NOMO-1 (cell line): ENCODE results near the gene IL21R.

Experiments
- DNase-seq, 2 experiments: peaks; one replicate each; lab custom pipeline; 2025; ENCODE audit not compliant: unreplicated experiment in 2 of 2; lab: John Stamatoyannopoulos, UW

IL21R gene

GRCh38 chr16:27401768-27402568, at the start of gene IL21R:
IL21R (plus strand) TSS chr16:27402174; CDS start chr16:27430072, 27,898 bp downstream.
- DNase-seq: peak; percentile 40 to 50

DNA sequence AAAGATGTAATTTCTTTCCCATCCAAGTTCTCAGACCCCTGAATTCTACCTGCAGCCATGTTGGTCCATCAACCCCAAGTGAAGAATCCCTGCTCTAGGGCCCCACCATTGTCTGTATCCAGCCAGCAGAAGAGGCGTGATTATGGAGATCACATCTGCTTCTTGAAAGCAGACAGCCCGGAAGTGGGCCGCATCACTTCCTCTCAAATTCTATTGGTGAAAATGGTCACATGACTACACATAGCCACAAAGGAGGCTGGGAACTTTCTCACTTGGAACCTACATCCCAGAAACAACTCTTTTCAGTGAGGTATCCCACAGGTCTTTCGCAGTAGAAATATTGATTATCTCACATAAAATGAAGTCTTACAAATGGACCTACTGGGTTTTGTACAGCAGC, 48.1 kb upstream of the IL21R start:
- no peak for DNase-seq

DNA sequence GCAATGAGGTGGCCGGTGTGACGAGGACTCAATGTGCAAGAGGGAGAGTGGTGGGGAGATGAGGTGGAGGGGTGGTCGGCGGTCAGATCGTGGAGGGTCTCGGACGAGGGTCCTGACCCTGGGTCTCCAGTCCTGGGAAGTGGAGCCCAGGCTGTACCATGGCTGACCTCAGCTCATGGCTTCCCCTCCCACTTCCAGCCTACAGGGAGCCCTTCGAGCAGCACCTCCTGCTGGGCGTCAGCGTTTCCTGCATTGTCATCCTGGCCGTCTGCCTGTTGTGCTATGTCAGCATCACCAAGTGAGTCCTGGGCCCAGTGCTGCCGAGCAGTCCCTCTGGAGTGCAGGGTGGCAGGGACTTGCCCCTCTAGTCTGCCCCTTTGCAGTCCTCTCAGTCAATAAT, 46.4 kb upstream of the IL21R start:
- peak; percentile 26 to 44 for DNase-seq

GRCh38 chr16:27356794-27357193, 45.2 kb upstream of the IL21R start:
- DNase-seq: no peak

DNA sequence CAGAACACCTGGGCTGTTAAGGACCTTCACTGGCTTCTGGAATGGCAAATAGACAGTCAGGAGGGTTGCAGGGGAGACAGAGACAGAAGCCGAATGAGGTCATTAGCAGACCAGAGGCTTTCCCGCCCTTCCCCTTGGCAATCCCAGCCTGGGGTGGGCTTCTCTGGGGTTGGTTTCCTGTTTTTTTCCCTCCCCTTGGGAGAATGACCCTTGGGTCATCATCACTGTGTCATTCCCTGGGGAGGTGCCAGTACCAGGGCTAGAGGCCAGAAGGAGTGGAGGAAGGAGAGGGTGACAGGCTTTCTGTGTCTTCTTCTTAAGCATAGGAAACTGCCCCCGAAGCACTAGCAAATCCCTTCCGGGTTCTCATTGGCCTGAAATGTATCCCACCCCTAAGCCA, 42.9 kb upstream of the IL21R start:
- no peak for DNase-seq

GRCh38 chr16:27359615-27360014, 42.4 kb upstream of the IL21R start:
- no peak for DNase-seq

GRCh38 chr16:27361987-27362386, 40.0 kb upstream of the IL21R start:
- DNase-seq: no peak

- DNase-seq: no peak
Observed at GRCh38 chr16:27362570-27363245, 39.3 kb upstream of the IL21R start.

DNA sequence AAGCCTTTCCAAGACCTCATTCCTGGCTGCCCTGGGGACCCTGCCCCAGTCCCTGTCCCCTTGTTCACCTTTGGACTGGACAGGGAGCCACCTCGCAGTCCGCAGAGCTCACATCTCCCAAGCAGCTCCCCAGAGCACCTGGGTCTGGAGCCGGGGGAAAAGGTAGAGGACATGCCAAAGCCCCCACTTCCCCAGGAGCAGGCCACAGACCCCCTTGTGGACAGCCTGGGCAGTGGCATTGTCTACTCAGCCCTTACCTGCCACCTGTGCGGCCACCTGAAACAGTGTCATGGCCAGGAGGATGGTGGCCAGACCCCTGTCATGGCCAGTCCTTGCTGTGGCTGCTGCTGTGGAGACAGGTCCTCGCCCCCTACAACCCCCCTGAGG, 38.7 kb upstream of the IL21R start:
- no peak for DNase-seq

- DNase-seq: no peak
Observed at GRCh38 chr16:27363797-27364196, 38.2 kb upstream of the IL21R start.

GRCh38 chr16:27364493-27365141, 37.4 kb upstream of the IL21R start:
- no peak for DNase-seq

DNA sequence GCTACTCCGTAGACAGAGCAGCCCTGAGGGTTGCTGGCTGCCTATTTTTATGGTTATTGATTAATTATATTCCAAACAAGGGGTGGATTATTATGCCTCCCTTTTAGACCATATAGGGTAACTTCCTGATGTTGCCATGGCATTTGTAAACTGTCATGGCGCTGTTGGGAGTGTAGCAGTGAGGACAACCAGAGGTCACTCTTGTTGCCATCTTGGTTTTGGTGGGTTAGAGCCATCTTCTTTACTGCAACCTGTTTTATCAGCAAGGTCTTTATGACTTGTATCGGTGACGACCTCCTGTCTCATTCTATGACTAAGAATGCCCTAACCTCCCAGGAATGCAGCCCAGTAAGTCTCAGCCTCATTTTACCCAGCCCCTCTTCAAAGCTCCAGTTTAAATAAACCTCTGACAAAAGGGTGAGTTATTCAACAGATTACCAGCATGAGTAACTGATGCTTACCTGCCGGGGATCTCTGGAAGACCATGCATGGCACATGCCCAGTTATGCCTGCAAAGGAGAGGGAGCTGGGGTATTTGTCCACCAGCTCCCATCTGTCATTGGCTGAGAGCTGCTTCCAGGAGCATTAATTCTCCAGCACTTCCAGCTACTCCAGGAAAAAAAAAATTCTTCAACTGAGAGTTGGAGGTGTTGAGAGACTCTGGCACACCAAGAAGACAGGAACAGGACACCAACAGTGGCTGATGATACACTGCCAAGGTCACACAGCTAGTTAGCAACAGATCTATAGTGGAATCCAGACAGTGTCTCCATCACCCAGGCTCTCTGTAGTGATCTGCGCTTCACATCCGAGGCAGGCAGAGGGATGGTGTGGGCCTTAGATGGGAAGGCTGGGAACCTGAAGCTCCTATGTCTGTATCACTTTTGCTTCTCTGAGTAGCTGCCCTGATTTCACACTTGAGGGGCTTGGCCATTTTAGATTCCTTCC, 36.6 kb upstream of the IL21R start:
- DNase-seq: no peak

DNA sequence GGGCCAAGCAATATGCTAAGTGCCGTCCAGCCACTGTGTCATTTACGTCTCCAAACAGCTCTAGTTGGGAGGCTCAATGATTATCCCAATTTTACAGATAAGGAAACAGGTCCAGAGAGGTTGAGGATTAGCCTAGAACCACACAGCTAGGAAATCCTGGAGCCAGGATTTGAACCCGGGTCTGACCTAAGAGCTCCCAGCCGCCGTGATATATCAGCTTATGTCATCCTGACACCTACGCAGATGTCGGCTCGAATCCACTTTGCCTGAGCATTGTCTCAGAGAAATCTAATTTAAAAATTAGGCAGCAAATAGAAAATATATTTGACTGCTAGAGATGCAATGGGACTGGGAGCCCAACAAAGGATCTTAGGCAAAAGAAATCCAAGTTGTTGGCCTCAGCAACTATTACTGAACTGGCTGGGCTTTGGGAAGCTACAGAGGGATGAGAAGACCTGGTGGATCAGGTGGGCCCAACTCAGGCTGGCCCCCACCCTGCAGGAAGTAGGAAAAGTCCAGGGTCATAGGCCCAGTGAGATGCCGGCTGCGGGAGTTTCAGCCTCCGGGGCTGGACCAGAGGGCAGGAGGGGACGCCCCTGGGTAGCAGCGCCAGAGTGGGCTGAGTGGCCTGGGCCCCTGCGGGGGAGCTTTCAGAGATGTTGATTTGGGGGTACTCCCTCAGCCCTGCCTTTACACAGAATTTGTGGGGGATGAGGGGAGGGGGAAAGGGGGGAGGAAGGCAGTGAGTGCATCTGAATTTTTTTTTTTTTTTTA, 35.1 kb upstream of the IL21R start:
- no peak for DNase-seq

DNA sequence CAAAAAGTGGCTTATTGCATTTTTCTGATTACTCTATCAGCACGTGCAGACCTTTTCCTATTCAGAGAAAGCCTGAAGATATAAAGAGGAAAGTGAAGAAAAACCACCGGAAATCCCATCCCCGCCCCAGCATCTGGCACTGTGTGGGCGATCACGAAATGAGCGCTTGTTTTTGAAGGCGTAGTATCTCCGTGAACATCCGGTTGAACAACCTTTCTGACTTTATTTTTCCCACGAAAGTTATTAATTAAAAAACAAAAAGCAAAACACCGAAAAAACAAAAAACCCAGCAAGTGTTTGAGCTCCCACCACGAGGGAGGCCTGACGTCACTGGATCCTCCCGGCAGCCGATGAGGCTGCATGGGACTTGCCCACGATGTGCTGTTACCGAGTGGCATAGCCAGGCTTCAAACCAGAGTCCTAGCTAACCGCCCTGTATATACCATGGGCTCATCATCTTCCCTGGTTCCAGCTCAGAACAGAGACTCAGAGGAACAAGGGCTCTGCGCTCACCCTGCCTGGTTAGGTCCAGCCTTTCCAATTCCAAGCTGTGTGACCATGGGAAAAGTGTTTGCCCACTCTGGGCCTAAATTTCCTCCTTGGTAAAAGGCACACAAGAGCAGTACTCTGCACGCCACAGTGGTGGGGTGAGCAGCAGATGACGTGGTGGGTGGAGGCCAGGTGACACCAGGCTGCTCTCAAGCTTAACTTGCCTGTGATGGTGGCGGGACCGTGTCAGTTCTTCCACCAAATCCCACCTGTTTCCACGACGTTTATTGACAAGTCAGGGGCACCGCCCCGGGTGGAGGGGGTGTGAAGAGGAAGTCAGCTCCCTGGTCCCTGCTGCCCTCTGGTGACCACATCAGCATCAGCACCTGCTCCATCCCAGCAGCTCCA, 34.3 kb upstream of the IL21R start:
- DNase-seq: peak; percentile 41 to 68

GRCh38 chr16:27368358-27368722, 33.6 kb upstream of the IL21R start:
- DNase-seq: no peak

DNA sequence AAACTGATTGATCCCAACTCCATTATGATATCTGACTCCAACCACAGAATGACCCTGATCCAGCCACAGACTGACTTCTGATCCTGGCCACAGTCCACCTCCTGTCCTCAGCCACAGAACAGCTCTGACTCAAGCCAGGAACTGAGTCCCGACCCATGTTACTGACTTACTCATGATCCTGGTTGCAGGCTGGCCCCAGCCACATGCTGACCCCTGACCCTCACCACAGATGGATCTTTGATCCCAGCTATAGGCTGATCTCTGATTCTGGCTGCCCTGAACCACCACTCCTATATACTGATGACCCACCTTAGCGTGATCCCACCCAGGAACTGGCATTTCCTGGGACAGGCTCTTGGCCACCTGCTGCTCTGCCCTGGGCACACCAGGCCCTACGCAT, 32.2 kb upstream of the IL21R start:
- no peak for DNase-seq

GRCh38 chr16:27370318-27370717, 31.7 kb upstream of the IL21R start:
- no peak for DNase-seq

GRCh38 chr16:27373312-27373711, 28.7 kb upstream of the IL21R start:
- no peak for DNase-seq

GRCh38 chr16:27374221-27374803, 27.7 kb upstream of the IL21R start:
- peak; percentile 25 to 73 for DNase-seq
